K562 (cell line): ENCODE results near the gene COG3. TPM values are rescaled to one million over a fixed set of nuclear protein-coding genes. Genes with fewer than 3 reads are reported as not detected.

Experiments
- RAD21 ChIP-seq, 2 experiments: fragments of 250-450 bp in 1 of 2; fragments of 450-650 bp in 1 of 2; sonication (Bioruptor Pico) in 1 of 2; formaldehyde crosslinking in 1 of 2; IDR thresholded peaks in 1 of 2; conservative IDR thresholded peaks in 1 of 2; 2 replicates each; pipeline versions ENCODE4 v1.4.0 to v1.8.0; 2020 to 2022; ENCODE audit warnings: mild to moderate bottlenecking in 2 of 2, moderate library complexity in 1 of 2
- polyA plus RNA-seq, 8 experiments: library from polyadenylated mRNA; depleted of rRNA in 4 of 8; stranded (reverse) in 5 of 8; unstranded in 3 of 8; fragments of >200 nt; fragmentation: Nextera tagmentation in 2 of 8; fragmentation: Illumina TruSeq in 1 of 8; extraction: Ambion mirVana in 2 of 8; extraction: Trizol in 1 of 8; gene quantifications; 2 replicates each; pipeline versions ENCODE4 v1.2.1 to v1.2.3, GENCODE V29; 2011 to 2014; ENCODE audit warnings: inconsistent platforms in 1 of 8, missing spikeins in 1 of 8
- small RNA-seq: library from RNA; depleted of rRNA; stranded (forward); fragments of <200 nt; gene quantifications from one replicate; pipeline ENCODE3, GENCODE V24; 2014
- total RNA-seq, 7 experiments: library from RNA; depleted of rRNA in 6 of 7; stranded (reverse); fragments of >200 nt in 6 of 7; fragmentation: Illumina TruSeq in 2 of 7; extraction: Trizol in 2 of 7; gene quantifications; 2 replicates each; pipeline versions ENCODE4 v1.2.1 to v1.2.3, GENCODE V29; 2011 to 2021; ENCODE audit warnings: low replicate concordance in 1 of 7
- TF ChIP-seq, protein P1 (sequence below), 2 experiments: fragments of 450-650 bp; conservative IDR thresholded peaks; 2 replicates each; pipeline ENCODE4 v1.6.1; 2017; ENCODE audit warnings: mild to moderate bottlenecking in 2 of 2, moderate library complexity in 2 of 2
- TF ChIP-seq, protein P2 (sequence below): IDR thresholded peaks from 3 replicates; pipeline ENCODE4 v1.6.1; 2011; ENCODE audit warnings: borderline replicate concordance, mild to moderate bottlenecking, moderate library complexity; ENCODE audit not compliant: insufficient read length; ENCODE audit errors: extremely low read depth

The COG3 gene
- total and polyA plus RNA-seq, 9 of the 15 experiments (the other 6 are each of a cell fraction or from before 2014, with no cell fraction given) = 3.9 to 22.9 (median 14.5) TPM

- TF ChIP-seq, protein P1, sequence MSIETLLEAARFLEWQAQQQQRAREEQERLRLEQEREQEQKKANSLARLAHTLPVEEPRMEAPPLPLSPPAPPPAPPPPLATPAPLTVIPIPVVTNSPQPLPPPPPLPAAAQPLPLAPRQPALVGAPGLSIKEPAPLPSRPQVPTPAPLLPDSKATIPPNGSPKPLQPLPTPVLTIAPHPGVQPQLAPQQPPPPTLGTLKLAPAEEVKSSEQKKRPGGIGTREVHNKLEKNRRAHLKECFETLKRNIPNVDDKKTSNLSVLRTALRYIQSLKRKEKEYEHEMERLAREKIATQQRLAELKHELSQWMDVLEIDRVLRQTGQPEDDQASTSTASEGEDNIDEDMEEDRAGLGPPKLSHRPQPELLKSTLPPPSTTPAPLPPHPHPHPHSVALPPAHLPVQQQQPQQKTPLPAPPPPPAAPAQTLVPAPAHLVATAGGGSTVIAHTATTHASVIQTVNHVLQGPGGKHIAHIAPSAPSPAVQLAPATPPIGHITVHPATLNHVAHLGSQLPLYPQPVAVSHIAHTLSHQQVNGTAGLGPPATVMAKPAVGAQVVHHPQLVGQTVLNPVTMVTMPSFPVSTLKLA (conservative IDR thresholded peaks at IDR 0.05) = no peak
- TF ChIP-seq, protein P2, sequence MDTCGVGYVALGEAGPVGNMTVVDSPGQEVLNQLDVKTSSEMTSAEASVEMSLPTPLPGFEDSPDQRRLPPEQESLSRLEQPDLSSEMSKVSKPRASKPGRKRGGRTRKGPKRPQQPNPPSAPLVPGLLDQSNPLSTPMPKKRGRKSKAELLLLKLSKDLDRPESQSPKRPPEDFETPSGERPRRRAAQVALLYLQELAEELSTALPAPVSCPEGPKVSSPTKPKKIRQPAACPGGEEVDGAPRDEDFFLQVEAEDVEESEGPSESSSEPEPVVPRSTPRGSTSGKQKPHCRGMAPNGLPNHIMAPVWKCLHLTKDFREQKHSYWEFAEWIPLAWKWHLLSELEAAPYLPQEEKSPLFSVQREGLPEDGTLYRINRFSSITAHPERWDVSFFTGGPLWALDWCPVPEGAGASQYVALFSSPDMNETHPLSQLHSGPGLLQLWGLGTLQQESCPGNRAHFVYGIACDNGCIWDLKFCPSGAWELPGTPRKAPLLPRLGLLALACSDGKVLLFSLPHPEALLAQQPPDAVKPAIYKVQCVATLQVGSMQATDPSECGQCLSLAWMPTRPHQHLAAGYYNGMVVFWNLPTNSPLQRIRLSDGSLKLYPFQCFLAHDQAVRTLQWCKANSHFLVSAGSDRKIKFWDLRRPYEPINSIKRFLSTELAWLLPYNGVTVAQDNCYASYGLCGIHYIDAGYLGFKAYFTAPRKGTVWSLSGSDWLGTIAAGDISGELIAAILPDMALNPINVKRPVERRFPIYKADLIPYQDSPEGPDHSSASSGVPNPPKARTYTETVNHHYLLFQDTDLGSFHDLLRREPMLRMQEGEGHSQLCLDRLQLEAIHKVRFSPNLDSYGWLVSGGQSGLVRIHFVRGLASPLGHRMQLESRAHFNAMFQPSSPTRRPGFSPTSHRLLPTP = no peak
- TF ChIP-seq RAD21 (CRISPR knock-in tag; conservative IDR thresholded peaks at IDR 0.05 in 1 of 2, IDR thresholded peaks at IDR 0.05 in 1 of 2) = peak in 1 of 2 experiments; percentile 29; a peak in 1 of 4 replicates
Measured at GRCh38 chr13:45584816-45585215, 120.1 kb downstream of the COG3 start (continued).

Small RNA genes within 50 kb of the gene (small RNA-seq; reads per million reads assigned to genes)
- gene RNA5SP27 = not detected
- not detected for gene TIMM9P3

Other genes starting within 250 kb of the COG3 start
- 658 and 687 TPM in 2 replicates for gene TPT1, start 123.8 kb upstream of the COG3 start, total RNA-seq (2014; rRNA removed)
- gene TPT1, start 123.8 kb upstream of the COG3 start, total RNA-seq (2014; rRNA removed; fragmentation: Illumina TruSeq; extraction: Trizol) = 1,890 and 2,065 TPM in 2 replicates
- gene TPT1, start 123.8 kb upstream of the COG3 start, total RNA-seq (2015; rRNA removed; fragmentation: Illumina TruSeq; extraction: Trizol) = 1,896 and 1,906 TPM in 2 replicates
- gene TPT1, start 123.8 kb upstream of the COG3 start, total RNA-seq (2021) = 1,201 and 1,281 TPM in 2 replicates
- gene TPT1, start 123.8 kb upstream of the COG3 start, polyA plus RNA-seq (2011; rRNA removed) = 2,188 and 2,403 TPM in 2 replicates
- gene TPT1, start 123.8 kb upstream of the COG3 start, polyA plus RNA-seq (2014; fragmentation: Illumina TruSeq; extraction: Trizol) = 2,213 and 2,508 TPM in 2 replicates
- gene TPT1, start 123.8 kb upstream of the COG3 start, polyA plus RNA-seq (2014; fragmentation: Nextera tagmentation; extraction: Ambion mirVana) = 100 to 1,000 TPM; 602 to 615 TPM
- gene TPT1, start 123.8 kb upstream of the COG3 start, polyA plus RNA-seq (2014; rRNA removed) = 1,757 and 1,784 TPM in 2 replicates
- gene SLC25A30, start 46.6 kb upstream of the COG3 start, total RNA-seq (2014; rRNA removed) = 2.0 and 3.6 TPM in 2 replicates
- 6.0 and 7.1 TPM in 2 replicates for gene SLC25A30, start 46.6 kb upstream of the COG3 start, total RNA-seq (2014; rRNA removed; fragmentation: Illumina TruSeq; extraction: Trizol)
- 5.2 and 5.6 TPM in 2 replicates for gene SLC25A30, start 46.6 kb upstream of the COG3 start, total RNA-seq (2015; rRNA removed; fragmentation: Illumina TruSeq; extraction: Trizol)
- gene SLC25A30, start 46.6 kb upstream of the COG3 start, total RNA-seq (2021) = 6.9 and 9.6 TPM in 2 replicates
- 5.3 and 8.8 TPM in 2 replicates for gene SLC25A30, start 46.6 kb upstream of the COG3 start, polyA plus RNA-seq (2011; rRNA removed)
- 9.3 and 11.1 TPM in 2 replicates for gene SLC25A30, start 46.6 kb upstream of the COG3 start, polyA plus RNA-seq (2014; fragmentation: Illumina TruSeq; extraction: Trizol)
- gene SLC25A30, start 46.6 kb upstream of the COG3 start, polyA plus RNA-seq (2014; fragmentation: Nextera tagmentation; extraction: Ambion mirVana) = 1 to 10 TPM; 1.1 to 1.6 TPM
- gene SLC25A30, start 46.6 kb upstream of the COG3 start, polyA plus RNA-seq (2014; rRNA removed) = 5.8 and 8.9 TPM in 2 replicates
- not detected in 2 replicates for gene ERICH6B, start 150.8 kb downstream of the COG3 start, total RNA-seq (2014; rRNA removed)
- gene ERICH6B, start 150.8 kb downstream of the COG3 start, total RNA-seq (2014; rRNA removed; fragmentation: Illumina TruSeq; extraction: Trizol) = not detected in 2 replicates
- not detected in 2 replicates for gene ERICH6B, start 150.8 kb downstream of the COG3 start, total RNA-seq (2015; rRNA removed; fragmentation: Illumina TruSeq; extraction: Trizol)
- not detected in 2 replicates for gene ERICH6B, start 150.8 kb downstream of the COG3 start, total RNA-seq (2021)
- gene ERICH6B, start 150.8 kb downstream of the COG3 start, polyA plus RNA-seq (2011; rRNA removed) = not detected in 2 replicates
- gene ERICH6B, start 150.8 kb downstream of the COG3 start, polyA plus RNA-seq (2014; fragmentation: Illumina TruSeq; extraction: Trizol) = not detected in 2 replicates
- not detected for gene ERICH6B, start 150.8 kb downstream of the COG3 start, polyA plus RNA-seq (2014; fragmentation: Nextera tagmentation; extraction: Ambion mirVana)
- gene ERICH6B, start 150.8 kb downstream of the COG3 start, polyA plus RNA-seq (2014; rRNA removed) = not detected in 2 replicates
- gene CBY2, start 237.4 kb downstream of the COG3 start, total RNA-seq (2014; rRNA removed) = 0.09 TPM in 1 of 2 replicates, not detected in the other
- gene CBY2, start 237.4 kb downstream of the COG3 start, total RNA-seq (2014; rRNA removed; fragmentation: Illumina TruSeq; extraction: Trizol) = not detected in 2 replicates
- not detected in 2 replicates for gene CBY2, start 237.4 kb downstream of the COG3 start, total RNA-seq (2015; rRNA removed; fragmentation: Illumina TruSeq; extraction: Trizol)
- gene CBY2, start 237.4 kb downstream of the COG3 start, total RNA-seq (2021) = not detected in 2 replicates
- not detected in 2 replicates for gene CBY2, start 237.4 kb downstream of the COG3 start, polyA plus RNA-seq (2011; rRNA removed)
- not detected in 2 replicates for gene CBY2, start 237.4 kb downstream of the COG3 start, polyA plus RNA-seq (2014; fragmentation: Illumina TruSeq; extraction: Trizol)
- not detected for gene CBY2, start 237.4 kb downstream of the COG3 start, polyA plus RNA-seq (2014; fragmentation: Nextera tagmentation; extraction: Ambion mirVana)
- not detected in 2 replicates for gene CBY2, start 237.4 kb downstream of the COG3 start, polyA plus RNA-seq (2014; rRNA removed)